T-helper 1 cell (primary cell): ENCODE data around the gene TRIM37.
"Not testable (repeated sequence)": the region's sequence is repeated elsewhere in the genome, so short reads cannot be mapped to it uniquely, and the experiment has no call there.

ENCODE experiments used
- DNase-seq, 5 donors: peaks; one replicate each; pipeline ENCODE4 v3.0.0-alpha.2; 2012 to 2020

Gene TRIM37

DNA sequence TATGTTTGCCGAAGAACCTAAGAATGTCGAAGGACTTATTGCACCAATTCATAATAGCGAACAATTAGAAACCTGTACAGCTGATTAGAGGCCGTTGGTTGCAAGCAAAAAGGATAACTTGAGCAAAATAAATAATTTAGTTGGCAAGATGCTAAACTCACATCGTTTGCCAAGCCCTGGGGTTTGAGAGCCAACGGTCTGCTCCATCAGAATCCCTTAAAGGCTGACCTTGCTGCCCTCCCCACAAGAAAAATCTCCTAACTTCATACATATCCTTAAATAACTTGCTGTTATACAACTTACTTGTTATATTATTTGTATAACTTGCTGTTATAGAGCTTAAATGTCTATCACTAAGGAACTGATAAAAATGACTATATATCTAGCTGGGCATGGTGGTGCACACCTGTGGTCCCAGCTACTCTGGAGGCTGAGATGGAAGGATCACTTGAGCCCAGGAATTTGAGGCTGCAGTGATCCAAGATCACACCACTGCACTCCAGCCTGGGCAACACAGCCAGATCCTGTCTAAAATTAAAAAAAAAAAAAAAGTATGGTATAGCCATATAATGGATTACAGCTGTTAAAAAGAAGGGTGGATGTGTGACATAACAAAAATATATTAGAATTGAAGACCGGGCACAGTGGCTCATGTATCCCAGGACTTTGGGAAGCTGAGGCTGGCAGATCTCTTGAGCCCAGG is 1.9 kb upstream of the TRIM37 start:
- DNase-seq: no peak

GRCh38 chr17:59107306-59107670 is 608 bp upstream of the TRIM37 start:
- DNase-seq: no peak

DNA sequence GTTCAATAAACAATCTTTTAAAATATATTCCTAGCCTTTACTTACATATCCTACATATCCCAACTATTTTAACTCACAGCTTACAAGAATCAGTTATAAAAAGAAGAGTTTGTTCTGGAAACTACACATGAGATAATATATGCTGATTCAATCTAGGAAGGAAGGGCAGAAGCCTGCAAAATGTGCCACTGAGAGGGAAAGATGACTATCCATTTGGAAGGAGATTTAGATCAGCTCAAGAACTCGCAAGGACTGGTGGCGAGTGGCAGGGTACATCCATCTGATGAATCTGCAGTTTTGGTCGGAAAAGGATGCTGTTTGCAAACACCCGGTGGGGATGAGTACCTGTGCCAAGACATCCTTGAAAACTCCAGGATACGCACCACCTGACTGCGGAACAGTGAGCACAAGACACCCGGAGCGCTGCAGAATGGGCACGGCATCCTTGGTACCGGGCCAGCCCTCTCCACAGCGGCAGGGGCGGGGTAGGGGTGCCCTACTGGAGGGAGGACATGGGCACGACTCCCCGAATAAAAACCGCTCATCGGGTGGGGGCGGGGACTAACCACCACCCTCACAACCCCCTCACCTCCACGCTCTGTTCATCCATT is 723 bp downstream of the TRIM37 start:
- DNase-seq: peak; percentile 53 to 77 (median 68)

GRCh38 chr17:59101178-59101577 is 5.5 kb downstream of the TRIM37 start:
- no peak for DNase-seq

GRCh38 chr17:59097876-59098275 is 8.8 kb downstream of the TRIM37 start:
- DNase-seq: no peak

GRCh38 chr17:59094861-59095530 is 11.7 kb downstream of the TRIM37 start:
- DNase-seq: no peak

- no peak for DNase-seq
Measured at GRCh38 chr17:59093702-59094231, 12.9 kb downstream of the TRIM37 start.

DNA sequence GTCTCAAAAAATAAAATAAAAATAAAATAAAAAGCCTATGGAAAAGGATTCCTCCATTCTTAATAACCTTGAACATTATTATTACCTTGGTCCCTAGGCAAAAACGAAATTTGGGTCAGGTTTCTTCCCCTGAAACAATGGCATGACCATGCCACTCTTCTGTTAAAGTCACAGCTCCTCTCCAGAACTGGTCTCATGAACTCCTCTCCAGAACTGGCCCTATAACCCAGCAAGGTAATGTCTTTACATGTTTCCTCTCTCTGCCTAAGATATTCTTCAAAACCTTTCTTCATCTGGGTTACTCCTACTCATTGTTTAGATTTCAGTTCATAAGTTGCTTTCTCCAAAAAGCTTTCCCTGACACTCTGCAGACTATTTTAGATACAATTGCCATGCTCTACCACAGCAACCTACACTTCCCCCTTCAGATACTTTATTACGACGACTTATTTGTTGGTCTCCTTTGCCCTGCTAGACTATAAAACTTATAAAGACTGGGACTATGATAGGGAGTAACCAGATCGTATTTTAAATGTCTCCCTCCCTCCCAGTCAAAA is 13.5 kb downstream of the TRIM37 start:
- no peak for DNase-seq

GRCh38 chr17:59090593-59090992 is 16.1 kb downstream of the TRIM37 start:
- DNase-seq: not testable (repeated sequence)

GRCh38 chr17:59084154-59084553 is 22.5 kb downstream of the TRIM37 start:
- DNase-seq: no peak

- no peak for DNase-seq
Measured at GRCh38 chr17:59074494-59074893, 32.2 kb downstream of the TRIM37 start.

DNA sequence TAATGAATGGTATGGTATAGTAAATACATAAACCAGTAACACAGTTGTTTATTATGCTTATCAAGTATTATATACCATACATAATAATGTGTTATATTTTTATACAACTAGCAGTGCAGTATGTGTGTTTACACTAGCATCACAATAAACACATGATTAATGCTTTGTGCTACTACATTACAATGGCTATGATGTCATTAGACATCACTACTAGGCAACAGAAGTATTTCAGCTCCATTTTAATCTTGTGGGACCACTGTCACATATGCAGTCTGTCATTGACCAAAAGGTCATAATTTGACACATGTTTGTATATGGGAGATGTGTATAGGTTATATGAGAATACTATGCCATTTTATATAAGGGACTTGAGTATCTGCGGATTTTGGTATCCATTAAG is 32.7 kb downstream of the TRIM37 start:
- DNase-seq: no peak

GRCh38 chr17:59069856-59070255 is 36.8 kb downstream of the TRIM37 start:
- no peak for DNase-seq

DNA sequence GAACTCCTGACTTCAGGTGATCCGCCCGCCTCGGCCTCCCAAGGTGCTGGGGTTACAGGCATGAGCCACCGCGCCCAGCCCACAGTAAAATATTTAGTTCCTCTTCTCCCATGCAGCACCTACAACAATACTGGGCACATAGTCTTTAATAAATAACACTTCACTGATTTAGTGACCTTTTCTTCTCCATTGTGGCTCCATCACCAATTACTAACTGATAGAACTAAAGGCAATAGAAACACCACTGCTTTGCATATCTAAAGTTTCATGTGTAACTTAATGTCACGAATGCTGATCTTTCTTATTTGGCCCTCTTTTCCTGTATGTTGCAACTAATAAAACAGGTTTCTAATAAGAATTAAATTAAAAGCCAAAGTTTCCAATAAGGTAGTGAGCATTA is 38.9 kb downstream of the TRIM37 start:
- DNase-seq: no peak

DNA sequence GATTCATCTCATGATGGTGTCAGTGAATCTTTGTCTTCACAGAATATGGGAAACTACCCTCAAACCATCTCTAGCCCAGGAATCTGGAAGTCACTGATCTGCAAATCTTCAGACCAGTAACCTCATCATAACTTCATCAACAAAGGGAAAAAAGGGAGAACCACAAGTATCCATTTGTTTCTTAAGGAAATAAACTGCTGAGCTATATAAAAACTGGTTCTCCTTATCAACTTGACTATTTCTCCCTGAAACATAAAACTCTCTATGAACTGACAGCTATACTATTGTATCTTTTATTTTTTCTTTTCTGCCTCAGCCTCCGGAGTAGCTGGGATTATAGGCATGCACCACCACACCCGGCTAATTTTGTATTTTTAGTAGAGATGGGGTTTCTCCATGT is 39.3 kb downstream of the TRIM37 start:
- DNase-seq: no peak

DNA sequence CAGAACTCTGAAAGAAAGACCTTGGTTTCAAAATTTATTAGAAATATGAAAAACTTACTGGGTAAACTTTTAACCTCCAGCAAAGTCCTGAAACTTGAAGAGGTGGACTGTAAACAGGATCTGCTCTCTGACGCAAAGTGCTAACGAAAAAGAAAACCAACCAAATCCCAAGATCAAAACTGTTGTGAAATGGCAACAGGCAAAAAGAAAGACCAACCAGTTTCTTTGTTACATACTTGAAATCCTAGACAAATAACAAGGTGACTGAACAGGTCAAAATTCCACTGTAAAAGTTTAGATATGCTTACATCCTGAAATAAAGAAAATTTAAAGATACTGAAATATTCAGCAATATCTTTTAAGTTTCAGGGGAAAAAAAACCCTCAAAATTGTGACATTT is 44.2 kb downstream of the TRIM37 start:
- no peak for DNase-seq

DNA sequence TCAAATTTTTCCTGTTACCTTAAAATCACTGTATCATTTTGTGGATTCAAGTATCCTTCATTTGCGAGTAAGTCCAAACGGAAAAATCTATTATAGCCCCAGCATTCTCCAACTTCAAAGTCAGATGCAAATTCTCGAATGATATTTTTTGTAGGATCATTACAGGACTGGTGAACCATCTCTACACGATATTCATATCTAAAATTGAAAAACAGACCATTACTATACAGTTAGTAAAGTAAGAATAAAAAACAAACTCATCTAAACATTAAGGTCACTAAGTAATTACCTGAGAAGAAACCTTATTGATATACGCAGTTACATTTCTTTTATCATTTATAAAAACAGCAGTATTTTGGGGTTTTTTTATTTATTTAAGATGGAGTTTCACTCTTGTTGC is 49.8 kb downstream of the TRIM37 start:
- no peak for DNase-seq

- DNase-seq: no peak
Measured at GRCh38 chr17:59049798-59050197, 56.9 kb downstream of the TRIM37 start.

DNA sequence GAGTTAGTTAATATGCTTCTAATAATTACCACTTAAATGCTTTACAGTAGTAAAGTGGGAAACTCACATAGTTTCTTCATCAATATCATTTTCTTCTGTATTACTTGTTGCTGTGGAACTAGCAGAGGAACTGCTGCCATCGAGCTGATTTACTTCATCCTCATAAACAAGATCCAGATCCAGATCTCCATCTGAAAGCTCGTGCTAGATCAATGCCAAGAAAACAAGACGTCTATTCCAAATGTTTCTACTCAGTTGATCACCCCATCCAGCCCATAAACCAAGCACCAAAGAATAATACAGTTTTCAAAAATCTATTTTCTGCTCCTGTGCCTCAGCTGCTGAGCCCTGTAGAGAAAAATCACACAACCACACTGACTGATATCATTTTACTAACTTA is 59.1 kb downstream of the TRIM37 start:
- no peak for DNase-seq

GRCh38 chr17:59046192-59046591 is 60.5 kb downstream of the TRIM37 start:
- DNase-seq: no peak

DNA sequence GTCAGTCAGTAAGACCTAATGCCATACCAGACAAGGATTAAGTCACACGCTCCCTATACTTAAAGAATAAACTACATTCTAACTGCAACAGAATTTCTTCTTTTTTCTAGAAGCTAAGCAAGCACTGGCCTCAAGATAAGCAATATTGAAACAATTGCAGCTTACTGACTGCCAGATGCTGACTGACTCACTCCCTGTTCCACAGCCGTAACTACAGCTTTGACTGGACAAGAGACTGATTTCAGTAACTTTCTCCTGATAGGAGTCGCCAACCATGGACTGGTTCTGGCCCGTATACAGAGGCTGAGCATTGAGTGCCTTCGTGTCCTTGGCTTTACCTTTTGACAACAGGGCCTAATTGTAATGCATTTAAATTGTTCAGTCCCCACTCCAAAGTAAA is 67.9 kb downstream of the TRIM37 start:
- peak in 1 of 5 donors; percentile 33 for DNase-seq

- no peak for DNase-seq
Measured at GRCh38 chr17:59037960-59038359, 68.7 kb downstream of the TRIM37 start.

DNA sequence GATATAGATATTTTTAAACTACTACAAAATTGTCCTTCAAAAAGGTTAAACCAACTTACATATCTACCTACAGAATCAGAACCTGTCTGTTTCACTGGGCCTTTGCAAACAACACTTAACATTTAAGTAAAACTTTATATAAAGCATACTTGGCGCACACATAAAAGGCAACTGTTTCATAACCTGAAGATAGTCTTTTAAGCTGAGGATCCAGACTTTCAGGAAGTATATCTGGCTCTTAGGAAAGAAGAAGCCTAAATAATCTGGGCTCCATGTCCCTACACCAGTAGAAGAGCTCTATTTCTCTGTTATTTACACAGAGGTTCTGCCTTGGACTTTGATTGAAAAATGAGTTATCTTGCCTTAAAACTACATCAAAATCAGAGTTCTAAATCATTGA is 75.9 kb downstream of the TRIM37 start:
- no peak for DNase-seq

DNA sequence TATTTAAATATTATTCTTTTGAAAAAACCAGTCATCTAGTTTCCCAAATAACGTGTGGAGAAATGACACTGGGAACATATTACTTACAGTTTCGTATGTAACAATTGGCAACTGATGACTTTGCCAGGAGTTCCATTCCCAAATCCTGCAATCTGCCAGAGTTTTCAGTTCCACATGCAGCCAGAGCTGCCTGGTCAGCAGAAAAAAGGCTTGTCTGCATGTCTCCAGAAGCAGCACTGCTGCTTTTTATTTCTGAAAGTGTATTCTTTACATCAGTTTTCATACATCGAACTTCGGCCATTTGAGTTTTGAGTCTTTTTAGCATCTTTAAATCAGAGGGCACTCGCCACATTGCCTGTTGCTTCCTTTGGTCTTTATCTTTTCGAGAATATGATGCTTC is 78.4 kb downstream of the TRIM37 start:
- no peak for DNase-seq
